Measurements from ENCODE around the gene MTA1.

The MTA1 gene

GRCh38 chr14:105500726-105501101 is 81.1 kb downstream of the MTA1 start:
- Mint-ChIP-seq H3K4me1 (no peaks in the 10 kb centered on the region), H3K9me3 (no peaks in the 10 kb centered on the region), H3K27ac (no peak overlapping the region), H3K36me3 (peaks cover 13% of the 10 kb centered on the region), H3K4me3 (no peak overlapping the region)
- no peak for DNase-seq (ENCODE audit: low spot score in 2 of 2)
- no peak for ATAC-seq

GRCh38 chr14:105501504-105502291 is 82.1 kb downstream of the MTA1 start:
- DNase-seq (ENCODE audit: low spot score in 2 of 2): no peak
- ATAC-seq: no peak
- Mint-ChIP-seq H3K4me3 (no peak overlapping the region), H3K36me3 (peaks cover 13% of the 10 kb centered on the region), H3K4me1 (no peaks in the 10 kb centered on the region), H3K27ac (no peak overlapping the region), H3K9me3 (no peaks in the 10 kb centered on the region)

DNA sequence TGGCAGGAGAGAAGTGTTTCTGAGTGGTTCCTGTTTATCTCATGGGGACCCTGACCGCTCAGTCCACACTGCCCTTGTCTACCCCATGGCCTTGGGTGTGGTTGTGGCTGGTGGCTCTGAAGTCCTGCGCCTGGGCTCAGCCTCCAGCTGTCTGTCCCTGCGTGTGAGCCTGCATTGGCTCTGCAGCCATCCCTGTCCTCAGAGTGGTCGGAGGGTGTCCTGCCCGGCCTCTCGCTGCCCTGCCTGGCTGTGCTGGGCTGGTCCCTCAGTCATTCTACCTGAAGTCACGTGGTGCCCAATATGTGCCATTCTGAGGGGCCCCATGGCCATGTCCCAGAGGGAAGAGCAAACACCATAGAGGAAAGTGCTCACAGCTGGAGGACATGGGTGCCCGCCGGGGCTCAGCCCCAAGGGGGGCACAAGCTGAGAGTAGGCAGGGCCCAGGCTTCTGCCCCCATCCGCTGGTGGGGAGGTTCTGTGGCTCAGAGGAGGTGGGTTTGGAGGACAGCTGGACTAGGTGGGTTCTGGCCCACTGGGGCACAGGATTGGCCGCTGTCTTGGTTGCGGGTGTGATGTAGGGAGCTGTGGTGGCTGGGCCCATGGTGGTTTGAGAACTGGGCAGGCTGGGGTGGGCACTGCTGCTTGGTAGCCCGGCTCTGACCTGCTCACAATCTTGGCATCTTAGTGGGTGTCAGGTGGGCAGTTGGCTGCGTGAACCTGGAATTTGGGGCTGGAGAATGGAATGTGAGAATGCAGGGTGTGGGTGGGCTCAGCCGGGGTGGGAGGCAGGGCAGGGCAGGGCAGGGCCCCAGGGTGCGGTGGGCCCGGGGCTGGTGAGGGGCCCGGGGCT is 83.0 kb downstream of the MTA1 start:
- H3K9me3 Mint-ChIP-seq: no peaks in the 10 kb centered on the region
- no peak overlapping the region for H3K4me3 Mint-ChIP-seq
- ATAC-seq: no peak
- peaks cover 13% of the 10 kb centered on the region for H3K36me3 Mint-ChIP-seq
- no peak for DNase-seq (ENCODE audit: low spot score in 2 of 2)
- peak overlapping the region; percentile 58 for H3K27ac Mint-ChIP-seq
- no peaks in the 10 kb centered on the region for H3K4me1 Mint-ChIP-seq

- Mint-ChIP-seq H3K9me3 (no peaks in the 10 kb centered on the region), H3K36me3 (peaks cover 13% of the 10 kb centered on the region), H3K4me1 (no peaks in the 10 kb centered on the region), H3K4me3 (no peak overlapping the region), H3K27ac (no peak overlapping the region)
- no peak for DNase-seq (ENCODE audit: low spot score in 2 of 2)
- ATAC-seq: peak; percentile 8
Measured at GRCh38 chr14:105503296-105503640, 83.6 kb downstream of the MTA1 start.

DNA sequence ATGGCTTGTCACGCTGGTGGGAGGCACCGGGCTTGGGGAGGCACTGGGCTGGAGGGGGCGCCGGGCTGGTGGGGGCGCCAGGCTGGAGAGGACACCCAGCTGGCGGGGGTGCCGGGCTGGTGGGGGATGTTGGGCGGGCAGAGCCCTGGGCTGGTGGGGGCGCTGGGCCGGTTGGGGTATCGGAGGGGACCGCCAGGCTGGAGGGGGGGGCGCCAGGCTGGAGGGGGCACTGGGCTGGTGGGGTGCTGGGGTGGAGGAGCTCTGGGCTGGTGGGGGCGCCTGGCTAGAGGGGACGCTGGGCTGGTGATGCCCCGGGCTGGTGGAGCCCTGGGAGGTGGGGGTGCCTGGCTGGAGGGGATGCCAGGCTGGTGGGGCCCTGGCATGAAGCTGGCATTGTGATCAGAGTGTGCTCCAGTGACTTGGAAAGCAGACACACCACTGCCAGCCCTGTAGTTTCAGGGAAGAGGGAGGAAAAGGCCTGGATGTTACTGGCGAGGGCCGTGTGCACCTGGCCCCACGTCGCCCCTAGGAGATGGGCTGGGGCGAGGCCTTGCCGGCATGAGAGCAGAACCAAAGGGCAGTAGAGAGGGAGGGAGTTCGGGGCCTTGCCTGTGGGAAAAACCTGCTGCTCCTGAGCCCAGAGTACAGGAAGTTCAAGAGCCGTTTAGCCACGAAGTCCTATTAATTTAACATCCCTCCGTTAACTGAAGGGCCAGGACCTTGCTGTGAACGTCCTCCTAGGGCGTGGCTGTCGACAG is 84.5 kb downstream of the MTA1 start:
- H3K4me1 Mint-ChIP-seq: no peaks in the 10 kb centered on the region
- no peaks in the 10 kb centered on the region for H3K9me3 Mint-ChIP-seq
- no peak overlapping the region for H3K27ac Mint-ChIP-seq
- H3K36me3 Mint-ChIP-seq: peaks cover 13% of the 10 kb centered on the region
- no peak overlapping the region for H3K4me3 Mint-ChIP-seq
- DNase-seq (ENCODE audit: low spot score in 2 of 2) (no peak), ATAC-seq (no peak)

DNA sequence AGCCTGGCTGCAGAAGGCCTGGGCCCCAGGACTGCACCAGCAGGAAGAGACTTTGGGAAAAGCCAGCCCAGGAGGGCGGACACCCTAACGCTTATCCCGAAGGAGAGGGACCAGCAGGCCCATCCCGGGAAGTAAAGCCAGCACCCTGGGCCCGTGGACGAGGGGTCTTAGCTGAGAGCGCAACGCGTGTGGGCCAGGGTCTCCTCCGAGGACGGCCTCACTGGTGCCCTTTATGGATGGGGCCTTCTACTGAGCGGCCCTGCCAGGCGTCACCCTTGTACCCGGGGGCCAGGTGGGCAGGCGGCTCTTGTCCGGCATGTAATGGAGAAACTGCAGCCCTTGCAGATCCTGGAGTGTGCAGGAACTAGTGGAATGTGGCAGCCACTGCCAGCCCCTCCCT is 85.5 kb downstream of the MTA1 start:
- peaks cover 12% of the 10 kb centered on the region for H3K36me3 Mint-ChIP-seq
- ATAC-seq: no peak
- no peak overlapping the region for H3K4me3 Mint-ChIP-seq
- no peak for DNase-seq (ENCODE audit: low spot score in 2 of 2)
- no peaks in the 10 kb centered on the region for H3K4me1 Mint-ChIP-seq
- H3K9me3 Mint-ChIP-seq: no peaks in the 10 kb centered on the region
- H3K27ac Mint-ChIP-seq: no peak overlapping the region

- no peaks in the 10 kb centered on the region for H3K4me1 Mint-ChIP-seq
- peaks cover 7% of the 10 kb centered on the region for H3K36me3 Mint-ChIP-seq
- no peak for DNase-seq (ENCODE audit: low spot score in 2 of 2)
- H3K4me3 Mint-ChIP-seq: no peak overlapping the region
- H3K27ac Mint-ChIP-seq: no peak overlapping the region
- H3K9me3 Mint-ChIP-seq: no peaks in the 10 kb centered on the region
- ATAC-seq: no peak
Measured at GRCh38 chr14:105507247-105507646, 87.6 kb downstream of the MTA1 start.

DNA sequence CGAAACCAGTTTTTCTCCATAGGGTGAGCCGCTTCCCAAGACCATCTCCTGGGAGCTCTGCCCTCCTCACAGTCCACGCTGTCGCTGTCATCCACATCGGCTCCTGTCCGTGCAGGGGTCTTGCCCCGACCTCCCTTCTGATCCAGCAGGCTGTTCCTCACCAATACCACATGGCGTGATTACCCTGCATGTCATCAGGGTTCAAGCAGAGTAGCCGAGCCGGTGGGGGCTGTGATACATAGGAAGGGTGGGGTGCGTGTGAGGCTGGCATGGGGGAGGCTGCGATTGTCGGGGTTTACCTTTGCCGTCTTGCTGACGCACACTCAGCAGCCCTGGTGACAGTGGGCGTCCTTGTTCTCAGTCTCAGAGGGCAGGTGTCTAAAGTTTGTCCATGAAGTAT is 88.4 kb downstream of the MTA1 start:
- no peak for ATAC-seq
- H3K36me3 Mint-ChIP-seq: no peaks in the 10 kb centered on the region
- H3K4me3 Mint-ChIP-seq: no peak overlapping the region
- no peaks in the 10 kb centered on the region for H3K4me1 Mint-ChIP-seq
- H3K27ac Mint-ChIP-seq: no peak overlapping the region
- DNase-seq (ENCODE audit: low spot score in 2 of 2): no peak
- H3K9me3 Mint-ChIP-seq: no peaks in the 10 kb centered on the region

DNA sequence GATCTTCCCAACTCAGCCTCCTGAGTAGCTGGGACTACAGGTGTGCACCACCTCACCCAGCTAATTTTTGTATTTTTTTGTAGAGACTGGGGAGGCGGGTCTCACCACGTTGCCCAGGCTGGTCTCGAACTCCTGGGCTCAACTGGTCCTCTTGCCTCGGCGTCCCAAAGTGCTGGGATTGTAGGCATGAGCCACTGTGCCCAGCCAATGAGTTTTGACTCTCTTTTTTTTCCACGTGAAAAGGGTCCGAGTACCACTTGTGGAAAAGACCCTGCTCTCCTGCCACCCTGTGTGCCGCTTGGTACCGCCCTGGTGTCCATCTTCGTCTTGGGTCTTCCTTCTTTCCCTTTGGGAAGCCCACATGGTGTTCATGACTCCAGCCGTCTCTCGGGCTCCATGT is 89.0 kb downstream of the MTA1 start:
- ATAC-seq: no peak
- H3K27ac Mint-ChIP-seq: peak overlapping the region; percentile 66

DNA sequence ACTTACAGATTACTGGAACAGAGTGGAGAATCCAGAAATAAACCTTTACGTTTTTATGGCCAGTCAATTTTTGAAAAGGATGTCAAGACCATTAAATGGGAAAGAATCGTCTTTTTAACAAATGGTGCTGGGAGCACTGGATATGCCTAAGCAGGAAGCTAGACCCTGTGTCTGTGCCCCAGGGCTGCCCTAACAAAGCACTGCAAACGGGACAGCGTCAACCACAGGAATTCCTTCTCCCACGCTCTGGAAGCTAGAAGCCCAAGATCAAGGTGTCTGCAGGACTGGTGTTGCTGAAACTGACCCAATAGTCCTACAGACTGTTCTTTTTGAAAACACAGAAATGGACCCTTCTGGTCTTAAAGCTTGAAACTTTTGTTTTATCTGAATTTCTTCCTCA is 97.5 kb downstream of the MTA1 start:
- H3K36me3 Mint-ChIP-seq: no peaks in the 10 kb centered on the region
- H3K4me1 Mint-ChIP-seq: peaks cover 5% of the 10 kb centered on the region
- H3K9me3 Mint-ChIP-seq: no peaks in the 10 kb centered on the region
- DNase-seq (ENCODE audit: low spot score in 2 of 2) (no peak), ATAC-seq (no peak)
- no peak overlapping the region for H3K4me3 Mint-ChIP-seq
- no peak overlapping the region for H3K27ac Mint-ChIP-seq

More for the DNA sequence above, 89.0 kb downstream of the MTA1 start:
- no peak for DNase-seq (ENCODE audit: low spot score in 2 of 2)
- Mint-ChIP-seq H3K36me3 (no peaks in the 10 kb centered on the region), H3K4me1 (no peaks in the 10 kb centered on the region), H3K9me3 (no peaks in the 10 kb centered on the region), H3K4me3 (no peak overlapping the region)

GRCh38 chr14:105519946-105520698 is 100.5 kb downstream of the MTA1 start:
- no peak for DNase-seq (ENCODE audit: low spot score in 2 of 2)
- ATAC-seq: no peak
- Mint-ChIP-seq H3K9me3 (no peaks in the 10 kb centered on the region), H3K27ac (no peak overlapping the region), H3K36me3 (no peaks in the 10 kb centered on the region), H3K4me3 (no peak overlapping the region), H3K4me1 (peaks cover 5% of the 10 kb centered on the region)

Data from stimulated activated effector memory CD8-positive, alpha-beta T cell treated with anti-CD3 and anti-CD28 coated beads, Interleukin-12 subunit alpha, Interleukin-12 subunit beta, amount 100 ng/mL, for 72 hours (primary cell).